Panc1 (cell line): Measurements from ENCODE around the gene PPP1R15A. TPM values are rescaled to one million over a fixed set of nuclear protein-coding genes. Genes with fewer than 3 reads are reported as not detected.
"Not testable (repeated sequence)": the region's sequence is repeated elsewhere in the genome, so short reads cannot be mapped to it uniquely, and the experiment has no call there.

Experiments
- ATAC-seq: fragments of 200-7000 bp; cut with Tn5 transposase; 2 replicates; pipeline ENCODE4 v1.9.1; 2020; ENCODE audit warnings: mild to moderate bottlenecking, moderate library complexity
- BruUV-seq: library from RNA; stranded (reverse); fragments of 400-500 nt; replicated peaks from 2 replicates; lab custom pipeline; 2021; lab: Mats Ljungman, UMichigan
- CTCF ChIA-PET: fragments of 300-600 bp; sonication (Branson Sonifier 250); formaldehyde crosslinking; loops from one replicate; lab custom pipeline; 2022; ENCODE audit warnings: antibody characterized with exemption; lab: Charles Lee
- POLR2A ChIA-PET: fragments of 300-600 bp; sonication (Branson Sonifier 250); formaldehyde crosslinking; loops from one replicate; lab custom pipeline; 2022; ENCODE audit warnings: antibody characterized with exemption; lab: Charles Lee
- DNase-seq: peaks from one replicate; pipeline ENCODE4 v3.0.0-alpha.2; 2010; ENCODE audit warnings: low read depth, low spot score
- H3K27ac ChIP-seq: 2 replicates; pipeline ENCODE4 v1.5.1; 2011; ENCODE audit warnings: mild to moderate bottlenecking, low read length, inconsistent platforms
- H3K27me3 ChIP-seq: fragments of 200-500 bp; sonication (Bioruptor generic); 2 replicates; pipeline ENCODE4 v1.6.0; 2014; ENCODE audit warnings: low read length, inconsistent platforms; ENCODE audit not compliant: control insufficient read depth, insufficient read depth
- H3K36me3 ChIP-seq: fragments of 200-500 bp; sonication (Bioruptor generic); 2 replicates; pipeline ENCODE4 v1.5.1; 2014; ENCODE audit warnings: inconsistent platforms, mild to moderate bottlenecking, low read length, moderate library complexity; ENCODE audit not compliant: control insufficient read depth, insufficient read depth
- H3K4me1 ChIP-seq: 2 replicates; pipeline ENCODE4 v1.5.1; 2011; ENCODE audit warnings: inconsistent platforms, mild to moderate bottlenecking, low read length, moderate library complexity; ENCODE audit not compliant: control insufficient read depth, insufficient read depth
- H3K4me3 ChIP-seq, 2 experiments: 2 replicates each; pipeline ENCODE4 v1.5.1; 2011 to 2012; ENCODE audit warnings: low read depth in 2 of 2, low read length in 2 of 2, mild to moderate bottlenecking in 2 of 2, inconsistent platforms in 1 of 2, moderate library complexity in 1 of 2
- H3K9me3 ChIP-seq: fragments of 200-500 bp; sonication (Bioruptor generic); 2 replicates; pipeline ENCODE4 v1.5.1; 2014; ENCODE audit warnings: low read depth, mild to moderate bottlenecking, inconsistent platforms, low read length, moderate library complexity; ENCODE audit not compliant: control insufficient read depth, insufficient read depth
- CTCF ChIP-seq: fragments of 450-650 bp; IDR thresholded peaks from 2 replicates; pipeline ENCODE4 v1.5.1; 2017; ENCODE audit warnings: mild to moderate bottlenecking
- POLR2AphosphoS5 ChIP-seq: IDR thresholded peaks from 2 replicates; pipeline ENCODE4 v1.6.1; 2012; ENCODE audit warnings: mild to moderate bottlenecking, low read depth, low read length, moderate library complexity
- REST ChIP-seq, 2 experiments: IDR thresholded peaks; 2 replicates each; pipeline ENCODE4 v1.6.1; 2011 to 2012; ENCODE audit warnings: low read depth in 2 of 2, control low read depth in 1 of 2, low read length in 1 of 2, mild to moderate bottlenecking in 1 of 2, moderate library complexity in 1 of 2; ENCODE audit not compliant: insufficient read depth in 1 of 2
- SIN3A ChIP-seq: IDR thresholded peaks from 2 replicates; pipeline ENCODE4 v1.6.1; 2012; ENCODE audit warnings: low read depth, mild to moderate bottlenecking, low read length, moderate library complexity, borderline replicate concordance; ENCODE audit not compliant: insufficient read depth
- TCF7L2 ChIP-seq: IDR thresholded peaks from 2 replicates; pipeline ENCODE4 v1.6.1; 2011; ENCODE audit warnings: mild to moderate bottlenecking, low read depth, low read length, inconsistent platforms
- in situ Hi-C: cut with HindIII; loops from 2 replicates; pipeline ENCODE4 v1.10.0; 2016; ENCODE audit warnings: low sequenced_read_pairs, low pct_unique_long_range_greater_than_20kb
- intact Hi-C: fragments of 100-400 bp; cut with micrococcal nuclease; formaldehyde crosslinking; loops from one replicate; pipeline ENCODE4 v1.10.0; 2022; ENCODE audit not compliant: unreplicated experiment
- total RNA-seq: library from RNA; stranded (reverse); gene quantifications from one replicate; pipeline ENCODE4 v1.2.1, GENCODE V29; 2021; ENCODE audit not compliant: unreplicated experiment

PPP1R15A gene
- total RNA-seq, 1 experiment from 2014 or later: 27.1 TPM

GRCh38 chr19:48845384-48845783, 26.8 kb upstream of the PPP1R15A start:
- H3K36me3 ChIP-seq: no peaks in the 10 kb centered on the region
- TF ChIP-seq CTCF: no peak
- TF ChIP-seq SIN3A: no peak
- no peak for TF ChIP-seq POLR2AphosphoS5
- no peak for TF ChIP-seq REST (IDR thresholded peaks at IDR 0.05; ENCODE audit: insufficient read depth in 1 of 2, low read depth in 2 of 2, low read length in 1 of 2)
- TF ChIP-seq TCF7L2: no peak
- H3K4me3 ChIP-seq: no peak overlapping the region
- CTCF ChIA-PET: no interaction called here
- DNase-seq (no peak), ATAC-seq (no peak)
- POLR2A ChIA-PET: interaction anchor here (0.5 kb wide), 1 partner anchor 135 kb away, joined by 4 read pairs; no protein-coding TSS in a partner anchor
- intact Hi-C loops (no loop called here), in situ Hi-C loops (no loop called here)
- H3K27ac ChIP-seq: no peak overlapping the region
- no TSS peak for BruUV-seq
- H3K27me3 ChIP-seq: no peaks in the 10 kb centered on the region
- no peaks in the 10 kb centered on the region for H3K4me1 ChIP-seq
- H3K9me3 ChIP-seq: no peaks in the 10 kb centered on the region

GRCh38 chr19:48846659-48847058, 25.6 kb upstream of the PPP1R15A start:
- POLR2A ChIA-PET, ATAC-seq, in situ Hi-C loops, CTCF ChIA-PET, H3K9me3 ChIP-seq, H3K27ac ChIP-seq, intact Hi-C loops, H3K36me3 ChIP-seq, DNase-seq, H3K4me1 ChIP-seq, BruUV-seq, H3K27me3 ChIP-seq, H3K4me3 ChIP-seq: not testable (repeated sequence)

- no peaks in the 10 kb centered on the region for H3K9me3 ChIP-seq
- no peak overlapping the region for H3K27ac ChIP-seq
- H3K4me3 ChIP-seq: no peak overlapping the region
- in situ Hi-C loops (no loop called here), intact Hi-C loops (no loop called here)
- ATAC-seq (0 out of 2 replicates have a peak, but pooled peaks have one; percentile 56), DNase-seq (no peak)
- no TSS peak for BruUV-seq
- H3K36me3 ChIP-seq: no peaks in the 10 kb centered on the region
- ChIA-PET POLR2A (no interaction called here), CTCF (interaction anchor here (0.5 to 1.0 kb wide), 2 partner anchors 10 to 12 kb away, joined by 3 to 4 read pairs; no protein-coding TSS in a partner anchor)
- TF ChIP-seq TCF7L2 (no peak), SIN3A (no peak), REST (IDR thresholded peaks at IDR 0.05; ENCODE audit: insufficient read depth in 1 of 2, low read depth in 2 of 2, low read length in 1 of 2) (no peak), POLR2AphosphoS5 (no peak), CTCF (no peak)
- no peaks in the 10 kb centered on the region for H3K27me3 ChIP-seq
- no peaks in the 10 kb centered on the region for H3K4me1 ChIP-seq
These were observed 19.9 kb upstream of the PPP1R15A start for GRCh38 chr19:48852292-48852691.
